Stimulated activated CD8-positive, alpha-beta memory T cell treated with anti-CD3 and anti-CD28 coated beads, Interleukin-15, amount 100 ng/mL, for 24 hours (primary cell): ENCODE results near the gene SPDEF.

ENCODE experiments used
- DNase-seq: peaks from one replicate; pipeline ENCODE4 v3.0.0-alpha.2; 2020; ENCODE audit warnings: low read depth

Gene SPDEF

DNA sequence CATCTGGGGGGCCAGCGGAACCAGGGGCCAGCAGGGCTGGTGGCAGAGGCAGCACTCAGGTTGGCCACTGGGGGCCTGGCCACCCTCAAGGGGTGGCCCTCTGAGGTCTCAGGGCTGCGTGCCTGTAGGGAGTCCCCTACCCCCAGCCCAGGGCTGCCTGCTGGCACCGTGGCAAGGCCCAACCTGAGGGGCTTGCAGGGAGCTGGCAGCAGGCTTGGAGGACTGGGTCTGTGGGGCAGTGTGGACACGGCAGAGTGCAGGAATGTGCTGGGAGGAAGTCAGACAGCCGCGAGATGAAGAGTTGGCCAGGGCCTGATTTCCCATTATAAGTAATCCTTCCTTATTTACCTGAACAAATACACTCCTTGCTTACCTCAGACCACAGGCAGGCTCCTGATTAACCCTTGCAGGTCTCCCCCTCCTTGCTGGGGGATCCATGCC lies at the start of gene SPDEF:
Gene SPDEF (minus strand): TSS at position 299 of the 441 bp plus-strand sequence. CDS start 11,874 bp downstream, outside the sequence.
- DNase-seq = no peak

GRCh38 chr6:34603707-34604106 lies 47.6 kb upstream of the SPDEF start:
- no peak for DNase-seq

- no peak for DNase-seq
Measured at GRCh38 chr6:34602318-34603111, 46.4 kb upstream of the SPDEF start.

DNA sequence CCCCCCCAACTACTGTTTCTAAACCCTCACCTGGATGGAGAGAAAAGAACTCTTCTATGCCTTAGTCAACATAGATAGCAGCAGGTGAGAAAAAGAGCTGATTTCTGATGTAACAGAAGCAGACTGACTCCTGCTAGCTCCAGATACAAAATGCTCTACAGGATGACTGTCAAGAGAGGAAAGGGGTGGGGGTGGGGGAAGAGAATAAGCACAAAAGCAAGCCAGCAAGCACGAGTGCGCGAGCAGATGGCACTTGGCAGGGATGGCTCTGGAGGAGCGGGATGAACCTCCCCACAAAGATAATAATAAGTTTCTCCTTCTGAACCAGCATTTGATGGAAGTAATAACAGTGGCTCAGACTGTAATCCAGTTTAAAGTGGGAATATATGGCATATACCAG lies 45.6 kb upstream of the SPDEF start:
- DNase-seq = no peak

DNA sequence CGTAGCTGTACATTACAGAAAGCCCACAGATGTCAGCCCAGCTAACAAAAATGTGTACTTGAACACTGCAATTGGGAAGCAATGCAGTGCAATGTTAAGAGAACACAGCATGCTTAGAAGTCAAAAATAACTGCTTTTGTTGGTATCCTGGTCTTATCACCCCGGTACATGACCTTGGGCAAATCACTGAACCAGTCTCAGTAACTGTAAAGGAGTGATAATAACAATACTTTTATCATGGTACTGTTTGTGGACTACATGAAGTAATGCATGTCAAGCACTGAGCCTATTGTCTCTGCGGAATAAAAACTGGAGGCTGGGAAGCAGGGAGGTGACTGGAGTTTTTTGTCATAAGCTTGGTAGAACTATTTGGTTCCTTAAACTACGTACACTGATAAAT lies 44.7 kb upstream of the SPDEF start:
- no peak for DNase-seq

DNA sequence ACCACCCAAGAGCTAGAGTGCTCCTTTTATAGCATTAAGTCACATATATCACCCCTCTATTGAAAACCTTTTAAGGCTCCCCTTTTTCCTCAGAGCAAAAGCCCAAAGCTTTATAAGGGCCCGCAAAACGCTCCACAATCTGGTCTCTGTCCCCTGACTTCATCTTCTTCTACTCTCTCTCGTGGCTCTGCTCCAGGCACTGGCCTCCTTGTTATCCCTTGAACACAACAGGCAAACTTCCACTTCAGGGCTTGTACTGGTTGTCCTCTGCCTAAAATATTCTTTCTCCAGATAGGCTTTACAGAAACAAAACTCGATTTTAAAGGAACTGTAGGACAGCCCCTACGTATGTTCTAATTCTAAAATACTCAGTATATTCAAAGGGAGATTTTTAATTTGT lies 44.0 kb upstream of the SPDEF start:
- DNase-seq = no peak

DNA sequence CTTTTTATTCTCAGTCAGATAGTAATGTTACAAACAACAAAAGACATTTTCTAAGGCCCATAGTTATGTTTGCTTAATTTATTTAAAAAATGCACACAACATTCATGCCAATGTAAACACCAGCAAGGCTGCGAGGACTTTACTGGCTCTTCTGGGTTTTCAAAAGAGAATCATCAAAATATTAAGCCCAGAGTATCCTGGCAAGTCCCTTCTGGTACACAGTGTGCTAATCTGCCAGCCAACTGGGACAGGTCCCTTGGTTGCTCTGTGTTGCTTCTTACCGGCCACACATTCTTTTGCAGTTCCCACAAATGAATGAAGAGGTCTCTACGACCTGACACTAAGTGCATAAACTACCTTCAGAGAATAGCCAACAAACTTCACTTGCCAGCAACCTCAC lies 42.6 kb upstream of the SPDEF start:
- no peak for DNase-seq

- no peak for DNase-seq
Measured at GRCh38 chr6:34597605-34598353, 41.6 kb upstream of the SPDEF start.

GRCh38 chr6:34596798-34597197 lies 40.7 kb upstream of the SPDEF start:
- DNase-seq = no peak

GRCh38 chr6:34595332-34596184 lies 39.4 kb upstream of the SPDEF start:
- no peak for DNase-seq

DNA sequence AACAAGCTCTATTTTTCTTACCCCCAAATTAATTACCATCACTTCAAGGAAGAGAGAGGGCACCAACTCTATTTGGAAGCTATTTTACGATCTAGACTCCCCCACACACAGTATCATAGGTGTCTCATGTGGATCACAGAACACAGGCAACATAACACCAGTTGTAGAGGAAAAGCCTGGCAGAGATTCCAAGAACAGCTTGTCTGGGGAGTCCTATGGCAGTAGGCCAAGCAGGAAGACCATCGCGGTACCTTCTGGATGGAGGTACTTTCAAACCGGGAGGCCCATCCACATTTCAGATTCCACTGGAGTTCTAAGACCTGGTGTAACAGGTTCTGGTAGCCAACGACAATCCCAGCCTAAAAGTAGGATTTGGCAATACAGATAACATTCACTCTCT lies 37.6 kb upstream of the SPDEF start:
- DNase-seq = no peak

- no peak for DNase-seq
Measured at GRCh38 chr6:34592208-34592952, 36.3 kb upstream of the SPDEF start.

DNA sequence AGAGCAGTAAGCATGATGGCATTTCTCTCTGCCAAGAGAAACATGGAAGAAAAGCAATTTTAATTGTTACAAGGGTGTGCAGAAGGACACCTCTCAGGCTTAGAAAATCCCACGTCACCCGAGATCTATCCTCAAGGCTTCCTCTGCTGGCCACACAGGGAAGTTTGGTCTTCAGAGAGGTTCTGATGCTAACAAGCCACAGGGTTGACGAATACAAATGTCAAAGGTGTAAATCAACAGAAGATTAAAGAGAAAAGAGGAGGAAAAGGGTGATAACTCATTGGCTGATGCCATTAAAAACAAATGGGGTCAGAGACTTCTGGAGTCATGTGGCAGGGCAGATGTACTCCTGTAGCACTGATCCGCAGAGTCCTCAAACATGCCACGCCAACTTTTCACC lies 33.6 kb upstream of the SPDEF start:
- no peak for DNase-seq

DNA sequence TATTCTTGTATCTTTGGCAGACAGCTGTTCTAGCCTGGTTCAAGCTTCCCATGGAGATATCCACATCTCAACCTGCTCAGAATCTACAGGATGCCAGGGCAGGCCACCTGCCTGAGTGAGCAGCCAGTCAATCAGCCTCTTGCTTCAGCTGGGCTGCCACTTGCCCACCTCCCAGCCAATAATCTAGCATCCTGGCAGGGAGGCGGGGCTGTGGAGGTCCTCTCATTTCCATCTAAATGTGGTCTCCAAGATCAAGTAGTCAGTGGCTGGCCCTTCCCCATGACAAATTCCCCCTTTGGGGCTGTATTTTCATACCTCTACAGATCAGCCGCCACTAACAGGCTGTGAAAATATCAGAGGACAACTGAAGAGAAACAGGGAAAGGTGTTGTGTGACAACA lies 33.0 kb upstream of the SPDEF start:
- no peak for DNase-seq

DNA sequence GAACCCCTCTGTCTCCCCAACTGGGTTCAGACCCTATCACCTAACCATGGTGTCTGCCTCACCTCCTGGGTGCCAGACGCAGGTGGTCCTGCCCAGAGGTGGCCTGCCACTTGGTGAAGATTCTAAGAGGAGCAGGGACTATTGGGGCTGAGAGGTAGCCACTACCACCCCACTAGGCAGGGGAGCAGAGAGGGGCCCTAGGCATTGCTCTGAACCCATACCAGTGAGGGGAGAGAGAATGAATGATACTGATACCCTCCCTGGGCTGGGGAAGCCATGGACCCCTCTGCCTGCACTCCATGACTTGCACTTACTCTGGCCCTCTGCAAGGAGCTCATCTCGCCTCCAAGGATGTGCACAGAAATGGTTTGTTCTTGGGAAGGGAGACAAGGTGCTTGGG lies 31.7 kb upstream of the SPDEF start:
- no peak for DNase-seq

- no peak for DNase-seq
Measured at GRCh38 chr6:34587325-34587724, 31.2 kb upstream of the SPDEF start.

GRCh38 chr6:34586327-34587040 lies 30.4 kb upstream of the SPDEF start:
- no peak for DNase-seq

- DNase-seq = no peak
Measured at GRCh38 chr6:34585512-34586061, 29.5 kb upstream of the SPDEF start.

DNA sequence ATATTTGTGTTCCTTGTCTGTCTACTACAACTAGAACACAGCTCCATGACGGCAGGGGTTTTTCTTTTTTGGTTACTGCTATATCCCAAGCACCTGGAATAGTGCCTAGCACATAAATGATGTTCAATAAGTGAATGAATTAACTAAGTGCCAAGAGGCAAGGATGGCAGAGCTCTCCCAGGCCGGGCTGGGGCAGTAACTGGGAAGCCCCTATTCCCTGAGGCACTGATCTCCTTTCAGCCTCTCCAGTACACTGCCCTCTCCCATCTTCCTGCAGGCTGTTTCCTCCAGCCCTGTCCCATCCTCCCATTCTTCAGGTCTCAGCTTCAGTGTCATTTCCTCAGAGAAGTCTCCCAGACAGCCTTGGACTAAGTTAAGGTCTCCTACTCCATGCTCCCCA lies 29.0 kb upstream of the SPDEF start:
- DNase-seq = no peak

GRCh38 chr6:34584694-34585093 lies 28.6 kb upstream of the SPDEF start:
- DNase-seq = no peak
